Measurements from ENCODE around the gene SRRM3.

DNA sequence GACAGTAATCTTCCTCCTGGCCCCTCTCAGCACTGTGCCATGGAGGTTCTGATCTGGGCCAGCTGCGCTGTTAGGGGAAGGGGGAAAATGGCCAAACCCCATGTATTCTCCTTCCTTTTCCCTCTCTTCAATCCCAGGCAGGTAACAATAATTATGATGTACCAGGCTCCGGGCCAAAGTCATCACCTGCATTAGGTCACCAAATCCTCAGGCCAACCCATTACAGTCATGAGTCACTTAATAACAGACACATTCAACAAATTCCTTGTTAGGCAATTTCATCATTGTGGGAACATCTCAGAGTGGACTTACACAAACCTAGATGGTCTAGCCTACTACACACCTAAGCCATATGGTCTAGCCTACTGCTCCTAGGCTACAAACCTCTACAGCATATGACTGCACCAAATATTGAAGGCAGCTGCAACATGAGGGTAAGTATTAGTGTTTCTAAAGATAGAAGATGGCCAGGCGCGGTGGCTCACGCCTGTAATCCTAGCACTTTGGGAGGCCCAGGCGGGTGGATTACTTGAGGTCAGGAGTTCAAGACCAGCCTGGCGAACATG is 98.6 kb downstream of the SRRM3 start:
- TF ChIP-seq, protein P1, sequence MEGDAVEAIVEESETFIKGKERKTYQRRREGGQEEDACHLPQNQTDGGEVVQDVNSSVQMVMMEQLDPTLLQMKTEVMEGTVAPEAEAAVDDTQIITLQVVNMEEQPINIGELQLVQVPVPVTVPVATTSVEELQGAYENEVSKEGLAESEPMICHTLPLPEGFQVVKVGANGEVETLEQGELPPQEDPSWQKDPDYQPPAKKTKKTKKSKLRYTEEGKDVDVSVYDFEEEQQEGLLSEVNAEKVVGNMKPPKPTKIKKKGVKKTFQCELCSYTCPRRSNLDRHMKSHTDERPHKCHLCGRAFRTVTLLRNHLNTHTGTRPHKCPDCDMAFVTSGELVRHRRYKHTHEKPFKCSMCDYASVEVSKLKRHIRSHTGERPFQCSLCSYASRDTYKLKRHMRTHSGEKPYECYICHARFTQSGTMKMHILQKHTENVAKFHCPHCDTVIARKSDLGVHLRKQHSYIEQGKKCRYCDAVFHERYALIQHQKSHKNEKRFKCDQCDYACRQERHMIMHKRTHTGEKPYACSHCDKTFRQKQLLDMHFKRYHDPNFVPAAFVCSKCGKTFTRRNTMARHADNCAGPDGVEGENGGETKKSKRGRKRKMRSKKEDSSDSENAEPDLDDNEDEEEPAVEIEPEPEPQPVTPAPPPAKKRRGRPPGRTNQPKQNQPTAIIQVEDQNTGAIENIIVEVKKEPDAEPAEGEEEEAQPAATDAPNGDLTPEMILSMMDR (IDR thresholded peaks at IDR 0.05), result no peak
- TF ChIP-seq POLR2A (IDR thresholded peaks at IDR 0.05), result no peak

Measured in tibial nerve (tissue), 3 donors.